Sigmoid colon (tissue), 7 donors: ENCODE data around the gene CSF1R. TPM values are rescaled to one million over a fixed set of nuclear protein-coding genes. Genes with fewer than 3 reads are reported as not detected.

Experiments
- DNase-seq: peaks from one replicate; pipeline ENCODE4 v3.0.0-alpha.2; 2019
- H3K27ac ChIP-seq, 4 donors: fragments of 200-600 bp; sonication (generic); one replicate each; pipeline ENCODE4 v1.5.1; 2016 to 2019; ENCODE audit warnings: mild to moderate bottlenecking in 1 of 4
- H3K27me3 ChIP-seq, 3 donors: fragments of 200-600 bp; sonication (generic); one replicate each; pipeline ENCODE4 v1.5.1; 2019; ENCODE audit warnings: mild to moderate bottlenecking in 1 of 3
- H3K36me3 ChIP-seq, 4 donors: fragments of 200-600 bp; sonication (generic); one replicate each; pipeline ENCODE4 v1.5.1; 2016 to 2019
- H3K4me1 ChIP-seq, 4 donors: fragments of 200-600 bp; sonication (generic); one replicate each; pipeline ENCODE4 v1.5.1; 2017 to 2019
- H3K4me3 ChIP-seq, 4 donors: fragments of 200-600 bp; sonication (generic); one replicate each; pipeline ENCODE4 v1.5.1; 2017 to 2019; ENCODE audit warnings: mild to moderate bottlenecking in 2 of 4, moderate library complexity in 1 of 4
- H3K9me3 ChIP-seq, 4 donors: fragments of 200-600 bp in 3 of 4; sonication (generic) in 3 of 4; one replicate each; pipeline versions ENCODE4 v1.5.1 to v1.6.1; 2013 to 2019
- EP300 ChIP-seq, 4 donors: sonication (generic); formaldehyde crosslinking; IDR thresholded peaks; one replicate each; pipeline ENCODE4 v1.6.1; 2017; ENCODE audit warnings: antibody characterized with exemption in 4 of 4
- POLR2A ChIP-seq, 2 donors: fragments of 450-650 bp; IDR thresholded peaks; one replicate each; pipeline ENCODE4 v1.6.1; 2016; ENCODE audit warnings: antibody characterized with exemption in 2 of 2, mild to moderate bottlenecking in 2 of 2, moderate library complexity in 2 of 2
- POLR2AphosphoS5 ChIP-seq, 4 donors: sonication (generic); formaldehyde crosslinking; IDR thresholded peaks; one replicate each; pipeline ENCODE4 v1.6.1; 2017; ENCODE audit warnings: antibody characterized with exemption in 4 of 4
- WGBS, 2 donors: extraction: QIAGEN DNeasy Blood & Tissue Kit; methylation state at CpG; one replicate each; pipeline ENCODE4 v1.1.7; 2013; 5-methylcytosine and 5-hydroxymethylcytosine counted together
- intact Hi-C: fragments of 100-400 bp; cut with DNase I; formaldehyde crosslinking; loops from one replicate; pipeline ENCODE4 v1.15.1; 2023
- polyA plus RNA-seq, 3 donors: library from polyadenylated mRNA; stranded (reverse); fragments of 200-250 nt; gene quantifications; one replicate each; pipeline ENCODE4 v1.2.3, GENCODE V29; 2013
- total RNA-seq, 4 donors: library from RNA; depleted of rRNA; stranded (reverse); fragments of >200 nt; gene quantifications; one replicate each; pipeline ENCODE4 v1.1.0, GENCODE V29; 2016
- TF ChIP-seq, protein P1 (sequence below), 4 experiments: fragments of 450-650 bp in 3 of 4; fragments of 200-600 bp in 1 of 4; IDR thresholded peaks; one replicate each; pipeline ENCODE4 v1.5.1; 2016 to 2019; ENCODE audit warnings: antibody characterized with exemption in 4 of 4, mild to moderate bottlenecking in 3 of 4, moderate library complexity in 2 of 4
- donor health status: healthy with polysubstance abuse.
- donor health status: Bipolar disorder and iron deficiency.
- donor health status: healthy.

The CSF1R gene
- total and polyA plus RNA-seq, 7 donors: 10.8 to 44.4 (median 26.1) TPM

DNA sequence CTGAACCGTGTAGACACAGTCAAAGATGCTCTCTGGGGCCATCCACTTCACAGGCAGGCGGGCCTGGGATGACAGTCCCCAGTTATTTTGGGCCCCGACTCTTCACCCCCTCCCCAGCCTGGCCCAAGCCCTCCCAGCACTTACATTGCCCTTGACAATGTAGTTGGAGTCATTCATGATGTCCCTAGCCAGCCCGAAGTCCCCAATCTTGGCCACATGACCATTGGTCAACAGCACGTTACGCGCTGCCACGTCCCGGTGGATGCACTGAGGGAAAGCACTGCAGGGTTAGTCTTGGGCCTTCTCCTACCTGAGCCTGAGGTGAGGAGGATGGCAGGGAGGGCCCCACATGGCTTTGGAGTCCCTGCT lies 30.3 kb downstream of the CSF1R start:
- H3K4me1 ChIP-seq: no peaks in the 10 kb centered on the region
- no peak overlapping the region for H3K27ac ChIP-seq
- H3K4me3 ChIP-seq: no peak overlapping the region
- no peaks in the 10 kb centered on the region for H3K27me3 ChIP-seq
- WGBS, 2 donors: 95 to 97% methylated on average over 9 of the region's 9 CpGs
- TF ChIP-seq POLR2A (IDR thresholded peaks at IDR 0.05) (no peak), EP300 (IDR thresholded peaks at IDR 0.05) (no peak), POLR2AphosphoS5 (IDR thresholded peaks at IDR 0.05) (no peak)
- peaks cover 13 to 50% (median 27%) of the 10 kb centered on the region in 4 donors for H3K36me3 ChIP-seq
- no peaks in the 10 kb centered on the region for H3K9me3 ChIP-seq
- DNase-seq: no peak
- intact Hi-C loops: no loop called here

DNA sequence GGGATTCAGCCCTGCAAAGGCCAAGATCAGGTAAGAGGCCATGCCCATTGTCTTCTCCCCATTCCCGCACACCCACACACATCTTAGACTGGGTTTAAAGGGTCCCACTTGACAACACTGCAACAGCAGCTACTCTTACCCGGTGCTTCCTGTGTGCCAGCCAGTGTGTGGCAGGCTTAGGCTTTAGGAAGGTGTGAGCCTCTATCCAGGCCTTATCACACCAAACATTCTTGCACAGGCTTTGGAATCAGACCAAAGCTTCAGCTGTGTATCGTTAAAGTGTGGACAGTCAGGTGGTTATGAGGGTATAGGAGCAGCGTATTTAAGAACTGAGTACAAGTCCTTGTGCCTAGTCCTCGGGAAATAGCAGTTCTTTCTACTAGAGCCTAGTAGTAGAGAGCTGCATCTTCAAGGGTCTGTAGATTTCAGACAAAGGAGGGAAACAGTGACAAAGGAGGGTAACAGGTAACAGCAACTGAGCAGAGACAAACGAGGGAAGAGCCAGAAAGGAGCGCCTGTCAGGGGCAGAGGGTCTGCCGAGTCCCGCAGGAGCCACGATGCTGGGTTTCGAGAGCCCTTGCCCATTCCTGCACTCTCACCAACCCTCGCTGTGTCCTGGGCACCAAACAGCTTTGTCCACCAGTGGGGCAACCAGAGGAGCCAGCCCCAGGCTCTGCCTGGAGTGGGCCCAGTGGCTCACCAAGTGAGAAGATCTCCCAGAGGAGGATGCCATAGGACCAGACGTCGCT lies 30.9 kb downstream of the CSF1R start:
- H3K4me3 ChIP-seq: no peak overlapping the region
- no peaks in the 10 kb centered on the region for H3K4me1 ChIP-seq
- intact Hi-C loops: no loop called here
- H3K9me3 ChIP-seq: no peaks in the 10 kb centered on the region
- TF ChIP-seq, protein P1, sequence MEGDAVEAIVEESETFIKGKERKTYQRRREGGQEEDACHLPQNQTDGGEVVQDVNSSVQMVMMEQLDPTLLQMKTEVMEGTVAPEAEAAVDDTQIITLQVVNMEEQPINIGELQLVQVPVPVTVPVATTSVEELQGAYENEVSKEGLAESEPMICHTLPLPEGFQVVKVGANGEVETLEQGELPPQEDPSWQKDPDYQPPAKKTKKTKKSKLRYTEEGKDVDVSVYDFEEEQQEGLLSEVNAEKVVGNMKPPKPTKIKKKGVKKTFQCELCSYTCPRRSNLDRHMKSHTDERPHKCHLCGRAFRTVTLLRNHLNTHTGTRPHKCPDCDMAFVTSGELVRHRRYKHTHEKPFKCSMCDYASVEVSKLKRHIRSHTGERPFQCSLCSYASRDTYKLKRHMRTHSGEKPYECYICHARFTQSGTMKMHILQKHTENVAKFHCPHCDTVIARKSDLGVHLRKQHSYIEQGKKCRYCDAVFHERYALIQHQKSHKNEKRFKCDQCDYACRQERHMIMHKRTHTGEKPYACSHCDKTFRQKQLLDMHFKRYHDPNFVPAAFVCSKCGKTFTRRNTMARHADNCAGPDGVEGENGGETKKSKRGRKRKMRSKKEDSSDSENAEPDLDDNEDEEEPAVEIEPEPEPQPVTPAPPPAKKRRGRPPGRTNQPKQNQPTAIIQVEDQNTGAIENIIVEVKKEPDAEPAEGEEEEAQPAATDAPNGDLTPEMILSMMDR (IDR thresholded peaks at IDR 0.05): no peak
- TF ChIP-seq EP300 (IDR thresholded peaks at IDR 0.05) (no peak), POLR2A (IDR thresholded peaks at IDR 0.05) (no peak)
- DNase-seq: no peak
- H3K27me3 ChIP-seq: no peaks in the 10 kb centered on the region
- no peak overlapping the region for H3K27ac ChIP-seq
- WGBS, 2 donors: 77 to 87% methylated on average over 14 of the region's 14 CpGs
- peaks cover 16 to 56% (median 32%) of the 10 kb centered on the region in 4 donors for H3K36me3 ChIP-seq

DNA sequence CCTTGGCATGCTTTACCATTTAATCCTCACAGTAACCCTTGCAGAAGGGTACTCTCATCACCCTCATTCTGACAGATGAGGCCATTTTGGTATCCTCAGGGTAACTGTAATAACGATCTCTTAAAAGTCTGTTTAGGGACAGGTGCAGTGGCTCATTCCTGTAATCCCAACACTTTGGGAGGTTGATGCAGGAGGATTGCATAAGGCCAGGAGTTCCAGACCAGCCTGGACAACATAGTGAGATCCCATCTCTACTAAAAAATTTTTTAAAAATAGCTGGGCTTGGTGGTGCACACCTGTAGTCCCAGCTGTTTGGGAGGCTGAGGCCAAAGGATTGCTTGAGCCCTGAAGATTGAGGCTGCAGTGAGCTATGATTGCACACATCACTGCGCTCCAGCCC lies 31.8 kb downstream of the CSF1R start:
- Histone ChIP-seq H3K36me3 (peaks cover 26 to 65% (median 41%) of the 10 kb centered on the region in 4 donors), H3K9me3 (no peaks in the 10 kb centered on the region), H3K4me3 (no peak overlapping the region), H3K27ac (no peak overlapping the region), H3K4me1 (no peaks in the 10 kb centered on the region), H3K27me3 (no peaks in the 10 kb centered on the region)
- 96 to 98% methylated on average over 2 of the region's 2 CpGs for WGBS, 2 donors
- intact Hi-C loops: no loop called here
- no peak for DNase-seq
- TF ChIP-seq POLR2A (IDR thresholded peaks at IDR 0.05): no peak
- no peak for TF ChIP-seq POLR2AphosphoS5 (IDR thresholded peaks at IDR 0.05)
- TF ChIP-seq, protein P1 (IDR thresholded peaks at IDR 0.05): no peak
- TF ChIP-seq EP300 (IDR thresholded peaks at IDR 0.05): no peak

DNA sequence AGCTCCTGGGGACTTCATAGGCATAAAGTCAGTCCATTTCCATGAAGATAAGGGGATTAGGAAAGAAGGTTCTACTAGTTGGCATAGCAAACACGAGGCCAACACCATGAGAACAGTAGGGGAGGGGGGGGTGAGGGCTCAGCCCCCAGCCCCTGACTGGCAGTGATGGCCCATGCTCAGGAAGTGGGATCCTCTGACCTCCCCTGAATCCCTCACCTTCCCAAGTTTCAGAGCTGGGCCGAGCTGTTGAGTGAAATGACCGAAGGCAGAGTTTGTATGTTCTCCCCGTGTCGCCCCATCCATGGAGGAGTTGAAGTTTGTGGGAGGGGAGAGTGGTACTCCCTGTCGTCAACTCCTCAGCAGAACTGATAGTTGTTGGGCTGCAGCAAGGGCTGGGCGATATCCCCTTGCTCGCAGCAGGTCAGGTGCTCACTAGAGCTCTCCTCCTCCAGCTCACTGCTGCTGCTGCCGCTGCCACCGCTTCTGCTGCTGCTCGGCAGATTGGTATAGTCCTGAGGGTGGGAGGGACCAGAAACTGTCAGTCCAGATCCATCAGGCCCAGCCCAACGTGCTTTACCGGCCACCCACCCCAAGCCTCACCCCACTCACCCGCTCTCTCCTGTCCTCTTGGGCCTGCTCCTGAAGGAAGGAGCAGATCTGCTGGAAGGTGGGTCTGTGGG lies 32.5 kb downstream of the CSF1R start:
- intact Hi-C loops: no loop called here
- no peak overlapping the region for H3K27ac ChIP-seq
- 93 to 94% methylated on average over 14 of the region's 14 CpGs for WGBS, 2 donors
- peaks cover 30 to 72% (median 48%) of the 10 kb centered on the region in 4 donors for H3K36me3 ChIP-seq
- no peak for DNase-seq
- no peaks in the 10 kb centered on the region for H3K9me3 ChIP-seq
- no peak for TF ChIP-seq POLR2A (IDR thresholded peaks at IDR 0.05)
- TF ChIP-seq, protein P1 (IDR thresholded peaks at IDR 0.05): no peak
- TF ChIP-seq POLR2AphosphoS5 (IDR thresholded peaks at IDR 0.05): no peak
- TF ChIP-seq EP300 (IDR thresholded peaks at IDR 0.05): no peak
- no peak overlapping the region for H3K4me3 ChIP-seq
- H3K27me3 ChIP-seq: no peaks in the 10 kb centered on the region
- H3K4me1 ChIP-seq: no peaks in the 10 kb centered on the region

DNA sequence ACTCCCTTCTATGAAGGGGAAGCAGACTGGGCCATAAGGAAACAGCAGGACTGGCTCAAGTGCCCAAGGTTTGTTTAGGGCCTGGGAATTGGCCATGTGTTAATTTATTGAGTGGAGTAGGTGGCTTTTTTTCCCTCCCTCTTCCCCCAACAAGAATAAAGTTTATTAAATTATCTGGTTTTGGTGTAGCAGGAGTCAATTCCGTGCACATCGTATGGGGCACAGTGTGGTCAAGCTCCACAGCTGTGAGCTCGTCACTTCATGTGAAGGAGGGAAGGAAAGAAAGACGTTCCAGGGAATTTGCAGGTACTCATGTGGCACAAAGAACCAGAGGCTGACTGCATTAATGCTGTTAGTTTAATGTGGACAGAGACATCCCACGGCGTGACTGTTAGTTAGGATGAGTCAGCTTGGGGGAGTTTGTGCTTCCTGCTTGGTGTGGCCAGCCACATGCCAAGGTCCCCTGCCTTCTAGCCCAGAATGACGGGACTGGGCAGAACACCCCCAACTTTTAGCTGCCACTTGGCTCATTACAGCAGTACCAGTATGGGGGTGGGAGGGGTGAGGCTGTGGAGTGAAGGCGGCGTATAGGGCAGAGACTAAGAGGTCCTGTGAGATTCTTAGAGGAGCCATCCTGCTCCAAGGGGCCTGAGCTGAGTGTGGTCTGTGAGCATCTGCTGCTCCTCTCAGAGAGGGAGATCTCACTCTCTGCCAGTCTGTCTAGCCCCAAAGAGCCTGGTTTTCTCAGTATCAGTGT lies 33.2 kb downstream of the CSF1R start:
- peaks cover 37 to 79% (median 54%) of the 10 kb centered on the region in 4 donors for H3K36me3 ChIP-seq
- intact Hi-C loops: no loop called here

More for the DNA sequence above, 33.2 kb downstream of the CSF1R start:
- no peak overlapping the region for H3K27ac ChIP-seq
- H3K4me1 ChIP-seq: no peaks in the 10 kb centered on the region
- TF ChIP-seq EP300 (IDR thresholded peaks at IDR 0.05): no peak
- TF ChIP-seq POLR2A (IDR thresholded peaks at IDR 0.05): no peak
- TF ChIP-seq POLR2AphosphoS5 (IDR thresholded peaks at IDR 0.05): no peak
- TF ChIP-seq, protein P1 (IDR thresholded peaks at IDR 0.05): no peak
- no peak for DNase-seq
- H3K4me3 ChIP-seq: no peak overlapping the region
- no peaks in the 10 kb centered on the region for H3K9me3 ChIP-seq
- 82 to 90% methylated on average over 9 of the region's 9 CpGs for WGBS, 2 donors
- no peaks in the 10 kb centered on the region for H3K27me3 ChIP-seq
